ENCODE measurements around the gene PSMC3. TPM values are rescaled to one million over a fixed set of nuclear protein-coding genes. Genes with fewer than 3 reads are reported as not detected.

The PSMC3 gene
- total and polyA plus RNA-seq, 8 donors = 8.1 to 175 (median 131) TPM

DNA sequence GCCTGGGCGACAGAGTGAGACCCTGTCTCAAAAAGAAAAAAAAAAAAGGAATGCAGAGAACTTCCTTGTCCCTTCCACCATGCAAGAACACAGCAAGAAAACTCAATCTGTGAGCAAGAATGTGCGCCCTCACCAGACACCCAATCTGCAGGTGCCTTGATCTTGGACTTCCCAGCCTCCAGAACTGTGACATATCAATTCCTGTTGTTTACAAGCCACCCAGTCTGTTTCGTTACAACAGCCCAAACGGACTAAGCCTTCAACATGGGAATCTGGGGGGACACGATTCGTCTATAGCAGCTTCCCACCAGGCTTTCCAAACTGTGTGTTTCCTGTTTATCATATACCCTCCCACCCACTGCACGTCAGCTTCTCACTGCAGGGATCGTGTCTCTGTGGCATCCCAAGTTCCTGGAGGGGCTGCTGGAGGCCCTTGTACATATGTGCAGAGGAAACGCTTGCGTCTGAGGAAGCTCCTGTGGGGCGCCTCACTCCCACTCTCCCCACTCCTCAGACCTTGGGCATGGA, 11.0 kb upstream of the PSMC3 start:
- Histone ChIP-seq H3K27ac (peak overlapping the region in 1 of 5 donors; percentile 49), H3K4me3 (no peak overlapping the region), H3K9me3 (no peaks in the 10 kb centered on the region), H3K4me1 (peaks cover 0 to 13% (median 6%) of the 10 kb centered on the region in 4 donors), H3K36me3 (no peaks in the 10 kb centered on the region), H3K27me3 (no peaks in the 10 kb centered on the region)
- TF ChIP-seq POLR2A (IDR thresholded peaks at IDR 0.05) (no peak), POLR2AphosphoS5 (IDR thresholded peaks at IDR 0.05) (no peak), CTCF (IDR thresholded peaks at IDR 0.05) (no peak), EP300 (IDR thresholded peaks at IDR 0.05) (no peak)
- WGBS, 5 donors = 64 to 79% (median 73%) methylated on average over 11 of the region's 11 CpGs
- DNase-seq = no peak
- intact Hi-C loops (cut with DNase I; ENCODE audit: low total_unique reads) = no loop called here

- no peaks in the 10 kb centered on the region for H3K9me3 ChIP-seq
- 92 to 97% (median 95%) methylated on average over 3 of the region's 3 CpGs for WGBS, 5 donors
- no peak for TF ChIP-seq POLR2A (IDR thresholded peaks at IDR 0.05)
- no peak for TF ChIP-seq CTCF (IDR thresholded peaks at IDR 0.05)
- no peak for TF ChIP-seq POLR2AphosphoS5 (IDR thresholded peaks at IDR 0.05)
- no peak for TF ChIP-seq EP300 (IDR thresholded peaks at IDR 0.05)
- peaks cover 0 to 13% (median 6%) of the 10 kb centered on the region in 4 donors for H3K4me1 ChIP-seq
- H3K27ac ChIP-seq = no peak overlapping the region
- DNase-seq = no peak
- H3K4me3 ChIP-seq = no peak overlapping the region
- no peaks in the 10 kb centered on the region for H3K27me3 ChIP-seq
- no peaks in the 10 kb centered on the region for H3K36me3 ChIP-seq
- intact Hi-C loops (cut with DNase I; ENCODE audit: low total_unique reads) = no loop called here
Measured at GRCh38 chr11:47436726-47437125, 10.5 kb upstream of the PSMC3 start.

- WGBS, 5 donors = 66 to 83% (median 77%) methylated on average over 3 of the region's 3 CpGs
- intact Hi-C loops (cut with DNase I; ENCODE audit: low total_unique reads) = no loop called here
- H3K36me3 ChIP-seq = no peaks in the 10 kb centered on the region
- no peaks in the 10 kb centered on the region for H3K27me3 ChIP-seq
- no peak for TF ChIP-seq CTCF (IDR thresholded peaks at IDR 0.05)
- no peak for TF ChIP-seq EP300 (IDR thresholded peaks at IDR 0.05)
- no peak for TF ChIP-seq POLR2AphosphoS5 (IDR thresholded peaks at IDR 0.05)
- TF ChIP-seq POLR2A (IDR thresholded peaks at IDR 0.05) = no peak
- H3K4me3 ChIP-seq = no peak overlapping the region
- no peaks in the 10 kb centered on the region for H3K9me3 ChIP-seq
- no peak for DNase-seq
- H3K27ac ChIP-seq = no peak overlapping the region
- H3K4me1 ChIP-seq = peaks cover 0 to 13% (median 6%) of the 10 kb centered on the region in 4 donors
Measured at GRCh38 chr11:47435687-47436086, 9.4 kb upstream of the PSMC3 start.

DNA sequence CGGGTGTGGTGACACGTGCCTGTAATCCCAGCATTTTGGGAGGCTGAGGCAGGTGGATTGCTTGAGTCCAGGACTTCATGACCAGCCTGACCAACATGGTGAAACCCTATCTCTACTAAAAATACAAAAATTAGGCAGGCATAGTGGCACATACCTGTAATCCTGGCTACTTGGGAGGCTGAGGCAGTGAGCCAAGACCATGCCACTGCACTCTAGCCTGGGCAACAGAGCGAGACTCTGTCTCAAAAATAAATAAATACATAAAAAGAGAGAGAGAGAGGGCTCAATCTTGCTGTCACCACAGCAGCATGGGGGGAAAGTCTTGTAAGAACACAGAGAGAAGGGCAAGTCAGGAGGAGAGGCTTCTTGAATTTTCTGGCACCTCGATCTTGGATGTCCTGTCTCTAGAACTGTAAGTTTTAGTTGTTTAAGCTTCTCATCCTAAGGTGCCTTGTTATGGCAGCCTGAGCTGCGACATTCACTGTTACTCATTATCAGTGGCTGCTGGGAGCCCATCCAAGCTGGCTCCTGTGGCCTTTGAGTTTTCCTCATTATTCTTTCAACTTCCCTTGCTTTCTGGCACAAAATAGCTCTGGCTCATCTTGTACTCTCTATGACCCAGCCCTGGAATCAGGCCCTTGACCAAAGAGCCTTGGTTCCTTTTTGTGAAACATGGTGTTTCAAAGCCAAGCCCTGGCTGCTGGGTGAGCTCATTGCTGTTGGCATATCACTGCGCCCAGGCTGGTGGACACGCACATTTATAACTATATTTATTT, 8.0 kb upstream of the PSMC3 start:
- DNase-seq = no peak
- H3K27ac ChIP-seq = peak overlapping the region in 2 of 5 donors; percentile 25 to 36
- intact Hi-C loops (cut with DNase I; ENCODE audit: low total_unique reads) = no loop called here

More for the DNA sequence above, 8.0 kb upstream of the PSMC3 start:
- no peak overlapping the region for H3K4me3 ChIP-seq
- H3K9me3 ChIP-seq = no peaks in the 10 kb centered on the region
- no peaks in the 10 kb centered on the region for H3K36me3 ChIP-seq
- WGBS, 5 donors = 78 to 90% (median 80%) methylated on average over 7 of the region's 7 CpGs
- TF ChIP-seq POLR2AphosphoS5 (IDR thresholded peaks at IDR 0.05) (peak in 1 of 3 donors; percentile 7), POLR2A (IDR thresholded peaks at IDR 0.05) (no peak), EP300 (IDR thresholded peaks at IDR 0.05) (no peak)
- peaks cover 0 to 13% (median 6%) of the 10 kb centered on the region in 4 donors for H3K4me1 ChIP-seq
- H3K27me3 ChIP-seq = no peaks in the 10 kb centered on the region

Data from stomach (tissue), 9 donors.